Measurements from ENCODE around the gene SLC9C2. TPM values are rescaled to one million over a fixed set of nuclear protein-coding genes. Genes with fewer than 3 reads are reported as not detected.
"Not testable (repeated sequence)": the region's sequence is repeated elsewhere in the genome, so short reads cannot be mapped to it uniquely, and the experiment has no call there.

The SLC9C2 gene
- total RNA-seq, 1 donor from 2014 or later = not detected

GRCh38 chr1:173530795-173531693 is 71.8 kb downstream of the SLC9C2 start:
- no peak for DNase-seq (ENCODE audit: low read depth, low spot score)

- no peak for DNase-seq (ENCODE audit: low read depth, low spot score)
These were observed 73.8 kb downstream of the SLC9C2 start for GRCh38 chr1:173529106-173529505.

- DNase-seq (ENCODE audit: low read depth, low spot score) = no peak
These were observed 75.6 kb downstream of the SLC9C2 start for GRCh38 chr1:173527151-173527826.

GRCh38 chr1:173525926-173526325 is 76.9 kb downstream of the SLC9C2 start:
- DNase-seq (ENCODE audit: low read depth, low spot score) = no peak

- no peak for DNase-seq (ENCODE audit: low read depth, low spot score)
These were observed 79.5 kb downstream of the SLC9C2 start for GRCh38 chr1:173523329-173523728.

GRCh38 chr1:173520799-173521198 is 82.1 kb downstream of the SLC9C2 start:
- no peak for DNase-seq (ENCODE audit: low read depth, low spot score)

- DNase-seq (ENCODE audit: low read depth, low spot score) = not testable (repeated sequence)
These were observed 88.4 kb downstream of the SLC9C2 start for GRCh38 chr1:173514503-173514902.

GRCh38 chr1:173509797-173510196 is 93.1 kb downstream of the SLC9C2 start:
- no peak for DNase-seq (ENCODE audit: low read depth, low spot score)

GRCh38 chr1:173508541-173508940 is 94.3 kb downstream of the SLC9C2 start:
- no peak for DNase-seq (ENCODE audit: low read depth, low spot score)

GRCh38 chr1:173507847-173508209 is 95.0 kb downstream of the SLC9C2 start:
- no peak for DNase-seq (ENCODE audit: low read depth, low spot score)

GRCh38 chr1:173507205-173507846 is 95.5 kb downstream of the SLC9C2 start:
- DNase-seq (ENCODE audit: low read depth, low spot score) = no peak

- no peak for DNase-seq (ENCODE audit: low read depth, low spot score)
These were observed 96.4 kb downstream of the SLC9C2 start for GRCh38 chr1:173506437-173506836.

GRCh38 chr1:173505391-173505790 is 97.5 kb downstream of the SLC9C2 start:
- DNase-seq (ENCODE audit: low read depth, low spot score) = no peak

GRCh38 chr1:173504268-173504667 is 98.6 kb downstream of the SLC9C2 start:
- DNase-seq (ENCODE audit: low read depth, low spot score) = no peak

- DNase-seq (ENCODE audit: low read depth, low spot score) = no peak
These were observed 99.5 kb downstream of the SLC9C2 start for GRCh38 chr1:173503391-173503790.

GRCh38 chr1:173502104-173502503 is 100.8 kb downstream of the SLC9C2 start:
- DNase-seq (ENCODE audit: low read depth, low spot score) = no peak

- no peak for DNase-seq (ENCODE audit: low read depth, low spot score)
These were observed 103.1 kb downstream of the SLC9C2 start for GRCh38 chr1:173499729-173500128.

- DNase-seq (ENCODE audit: low read depth, low spot score) = no peak
These were observed 106.0 kb downstream of the SLC9C2 start for GRCh38 chr1:173496757-173497320.

- no peak for DNase-seq (ENCODE audit: low read depth, low spot score)
These were observed 107.1 kb downstream of the SLC9C2 start for GRCh38 chr1:173495609-173496267.

- not testable (repeated sequence) for DNase-seq (ENCODE audit: low read depth, low spot score)
These were observed 109.7 kb downstream of the SLC9C2 start for GRCh38 chr1:173493125-173493524.

- no peak for DNase-seq (ENCODE audit: low read depth, low spot score)
These were observed 111.4 kb downstream of the SLC9C2 start for GRCh38 chr1:173491508-173491907.
